A549 (cell line): Measurements from ENCODE around the gene FBLN5. TPM values are rescaled to one million over a fixed set of nuclear protein-coding genes. Genes with fewer than 3 reads are reported as not detected.

Source experiments
- ATAC-seq, 2 experiments: fragments of 200-7000 bp in 1 of 2; fragments of >200 bp in 1 of 2; cut with Nextera tagmentation in 1 of 2; cut with Tn5 transposase in 1 of 2; 3 replicates each; pipeline versions ENCODE4 v1.8.0 to v1.9.1; 2018 to 2020; ENCODE audit warnings: mild to moderate bottlenecking in 1 of 2, moderate library complexity in 1 of 2
- CTCF ChIA-PET: fragments of 300-600 bp; sonication (Branson Sonifier 250); formaldehyde crosslinking; extraction: SDS; loops from one replicate; lab custom pipeline; 2021; ENCODE audit warnings: antibody characterized with exemption, inconsistent platforms; lab: Yijun Ruan, JAX
- POLR2A ChIA-PET: fragments of 350-600 bp; formaldehyde crosslinking; extraction: SDS; loops from one replicate; lab custom pipeline; 2021; ENCODE audit warnings: antibody characterized with exemption, inconsistent platforms; lab: Yijun Ruan, JAX
- DNase-seq, 2 experiments: peaks; one replicate each; pipeline versions ENCODE4 v3.0.0 to v3.0.0-alpha.2; 2011 to 2016; ENCODE audit warnings: low read depth in 1 of 2, low spot score in 1 of 2
- FAIRE-seq: peaks from 2 replicates; lab custom pipeline; 2011; peaks lifted over from hg19 to GRCh38; lab: Jason Lieb, UNC
- H3K27ac ChIP-seq, 2 experiments: fragments of >200 bp; sonication (Bioruptor Twin); formaldehyde crosslinking; 3 replicates each; pipeline ENCODE4 v1.5.1; 2016 to 2017
- H3K4me1 ChIP-seq: fragments of >200 bp; sonication (Bioruptor Twin); formaldehyde crosslinking; 3 replicates; pipeline ENCODE4 v1.6.1; 2016
- H3K4me2 ChIP-seq: fragments of >200 bp; sonication (Bioruptor Twin); formaldehyde crosslinking; 3 replicates; pipeline ENCODE4 v1.6.1; 2016
- H3K4me3 ChIP-seq: fragments of >200 bp; sonication (Bioruptor Twin); formaldehyde crosslinking; 3 replicates; pipeline ENCODE4 v1.5.1; 2016
- H3K9me3 ChIP-seq: fragments of >200 bp; sonication (Bioruptor Twin); formaldehyde crosslinking; 3 replicates; pipeline ENCODE4 v1.6.1; 2016
- CHD2 ChIP-seq: fragments of 150-350 bp; IDR thresholded peaks from 2 replicates; pipeline ENCODE4 v1.6.1; 2014; ENCODE audit warnings: low read length; ENCODE audit not compliant: partially characterized antibody
- EHMT2 ChIP-seq: fragments of 200-600 bp; sonication (generic); IDR thresholded peaks from 2 replicates; pipeline ENCODE4 v1.6.1; 2016; ENCODE audit warnings: antibody characterized with exemption, low read depth, mild to moderate bottlenecking, moderate library complexity
- ESRRA ChIP-seq: fragments of 150-350 bp; IDR thresholded peaks from 2 replicates; pipeline ENCODE4 v1.6.1; 2014; ENCODE audit warnings: mild to moderate bottlenecking, low read length, borderline replicate concordance
- JUNB ChIP-seq: fragments of >200 bp; sonication (Bioruptor Twin); formaldehyde crosslinking; IDR thresholded peaks from 2 replicates; pipeline ENCODE4 v1.6.1; 2016
- KDM1A ChIP-seq: fragments of 200-600 bp; sonication (generic); IDR thresholded peaks from 2 replicates; pipeline ENCODE4 v1.6.1; 2016; ENCODE audit warnings: low read depth, mild to moderate bottlenecking
- KDM5A ChIP-seq: fragments of 200-600 bp; sonication (generic); IDR thresholded peaks from 2 replicates; pipeline ENCODE4 v1.6.1; 2016; ENCODE audit warnings: antibody characterized with exemption, mild to moderate bottlenecking
- MYC ChIP-seq: IDR thresholded peaks from 2 replicates; pipeline ENCODE4 v1.6.1; 2012; ENCODE audit warnings: mild to moderate bottlenecking, inconsistent platforms, low read length, improper control_type of control experiment, borderline replicate concordance
- PHF8 ChIP-seq: fragments of 200-600 bp; sonication (generic); IDR thresholded peaks from 2 replicates; pipeline ENCODE4 v1.6.1; 2016; ENCODE audit warnings: low read depth, mild to moderate bottlenecking, antibody characterized with exemption, moderate library complexity, borderline replicate concordance
- RCOR1 ChIP-seq: fragments of 150-350 bp; IDR thresholded peaks from 2 replicates; pipeline ENCODE4 v1.6.1; 2014; ENCODE audit warnings: antibody characterized with exemption, low read length, low read depth
- SMC3 ChIP-seq: fragments of >200 bp; sonication (Bioruptor Twin); formaldehyde crosslinking; IDR thresholded peaks from 3 replicates; pipeline ENCODE4 v1.6.1; 2018; ENCODE audit warnings: inconsistent platforms
- TFCP2L1 ChIP-seq: fragments of 250-450 bp; sonication (Bioruptor Pico); IDR thresholded peaks from 2 replicates; pipeline ENCODE4 v1.5.0; 2021; ENCODE audit warnings: mild to moderate bottlenecking
- TP53 ChIP-seq: fragments of 250-450 bp; sonication (Bioruptor Pico); IDR thresholded peaks from 2 replicates; pipeline ENCODE4 v1.5.0; 2021; ENCODE audit warnings: mild to moderate bottlenecking, moderate library complexity
- ZC3H11A ChIP-seq: fragments of 450-650 bp; IDR thresholded peaks from 2 replicates; pipeline ENCODE4 v1.6.1; 2014; ENCODE audit warnings: antibody characterized with exemption, mild to moderate bottlenecking
- ZNF302 ChIP-seq: fragments of 250-450 bp; sonication (Bioruptor Pico); IDR thresholded peaks from 2 replicates; pipeline ENCODE4 v1.9.0; 2021; ENCODE audit warnings: inconsistent platforms, mild to moderate bottlenecking, moderate library complexity
- WGBS: methylation state at CpG from one replicate; pipeline ENCODE4 v1.1.6; 2017; ENCODE audit errors: missing lambda C conversion rate; 5-methylcytosine and 5-hydroxymethylcytosine counted together
- polyA plus RNA-seq, 4 experiments: library from polyadenylated mRNA; depleted of rRNA in 3 of 4; stranded (reverse); fragments of >200 nt; fragmentation: RNase III in 1 of 4; extraction: RNeasy Plus Mini Kit Qiagen cat#74134 plus additional on column Dnase treatment in 1 of 4; gene quantifications; 2 replicates in 3 of 4; 3 replicates in 1 of 4; pipeline ENCODE4 v1.2.3, GENCODE V29; 2011 to 2017
- TF ChIP-seq, protein P1 (sequence below): fragments of 250-450 bp; sonication (Bioruptor Pico); IDR thresholded peaks from 2 replicates; pipeline ENCODE4 v1.5.0; 2021; ENCODE audit warnings: mild to moderate bottlenecking, moderate library complexity, borderline replicate concordance
- TF ChIP-seq, protein P2 (sequence below): fragments of 450-650 bp; IDR thresholded peaks from 2 replicates; pipeline ENCODE4 v1.6.1; 2014; ENCODE audit warnings: antibody characterized with exemption

FBLN5 gene
- polyA plus RNA-seq, 2 of the 4 experiments (the other 2 are of a cell fraction) = 0.88 to 1.3 TPM

DNA sequence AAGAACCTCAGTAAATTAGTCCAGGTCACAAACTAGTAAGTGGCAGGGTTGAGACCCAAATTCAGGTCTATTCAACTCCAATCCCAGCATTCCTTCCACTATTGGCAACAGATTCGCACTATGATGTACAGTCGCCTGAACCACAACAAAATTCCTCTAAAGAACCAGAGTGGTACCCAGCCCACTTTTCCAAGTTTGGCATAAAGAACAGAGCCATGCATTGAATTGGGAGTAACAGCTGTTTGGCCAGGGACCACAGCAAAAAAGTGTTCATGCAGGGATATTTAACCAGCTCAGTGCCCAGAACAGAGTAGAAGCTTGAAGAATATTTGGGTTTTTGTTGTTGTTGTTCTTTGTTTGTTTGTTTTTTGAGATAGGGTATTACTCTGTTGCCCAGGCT is 89.9 kb downstream of the FBLN5 start:
- no peak for ATAC-seq

DNA sequence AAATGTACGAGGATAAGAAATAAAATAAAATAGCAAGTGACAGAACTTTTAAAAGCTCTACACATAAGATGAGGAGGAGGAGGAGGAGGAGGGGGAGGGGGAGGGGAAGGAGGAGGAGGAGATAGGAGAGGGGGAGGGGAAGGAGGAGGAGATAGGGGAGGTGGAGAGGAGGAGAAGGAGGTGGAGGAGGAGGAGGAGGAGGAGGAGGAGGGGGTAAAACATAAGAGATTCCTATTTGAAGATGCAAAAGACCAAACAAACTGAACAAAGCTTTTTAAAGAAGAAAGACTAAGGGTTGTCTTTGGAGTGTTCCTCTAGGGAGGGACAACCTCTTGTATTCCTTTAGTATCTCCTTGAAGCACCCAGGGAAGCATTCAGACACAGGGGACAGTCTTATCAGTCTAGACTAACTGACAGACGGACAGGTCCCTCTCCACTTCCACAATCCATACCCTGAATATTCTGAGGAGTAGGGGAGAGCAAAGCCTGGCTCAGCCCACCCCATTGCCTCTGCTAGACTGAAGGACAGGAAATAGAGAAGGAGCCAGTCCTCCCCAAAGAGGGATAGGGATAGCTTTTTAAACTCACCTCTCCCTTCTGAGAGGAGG is 93.1 kb downstream of the FBLN5 start:
- DNase-seq (no peak), ATAC-seq (no peak), FAIRE-seq (no peak)
- no peak for TF ChIP-seq SMC3
- TF ChIP-seq JUNB = no peak
- no peak for TF ChIP-seq TP53
- TF ChIP-seq ZNF302 (CRISPR knock-in tag) = no peak
- TF ChIP-seq, protein P1, sequence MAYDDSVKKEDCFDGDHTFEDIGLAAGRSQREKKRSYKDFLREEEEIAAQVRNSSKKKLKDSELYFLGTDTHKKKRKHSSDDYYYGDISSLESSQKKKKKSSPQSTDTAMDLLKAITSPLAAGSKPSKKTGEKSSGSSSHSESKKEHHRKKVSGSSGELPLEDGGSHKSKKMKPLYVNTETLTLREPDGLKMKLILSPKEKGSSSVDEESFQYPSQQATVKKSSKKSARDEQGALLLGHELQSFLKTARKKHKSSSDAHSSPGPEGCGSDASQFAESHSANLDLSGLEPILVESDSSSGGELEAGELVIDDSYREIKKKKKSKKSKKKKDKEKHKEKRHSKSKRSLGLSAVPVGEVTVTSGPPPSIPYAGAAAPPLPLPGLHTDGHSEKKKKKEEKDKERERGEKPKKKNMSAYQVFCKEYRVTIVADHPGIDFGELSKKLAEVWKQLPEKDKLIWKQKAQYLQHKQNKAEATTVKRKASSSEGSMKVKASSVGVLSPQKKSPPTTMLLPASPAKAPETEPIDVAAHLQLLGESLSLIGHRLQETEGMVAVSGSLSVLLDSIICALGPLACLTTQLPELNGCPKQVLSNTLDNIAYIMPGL (CRISPR knock-in tag) = no peak
- TF ChIP-seq EHMT2 = no peak
- no peak for TF ChIP-seq KDM5A
- TF ChIP-seq TFCP2L1 (CRISPR knock-in tag) = no peak
- TF ChIP-seq RCOR1 = no peak
- TF ChIP-seq, protein P2, sequence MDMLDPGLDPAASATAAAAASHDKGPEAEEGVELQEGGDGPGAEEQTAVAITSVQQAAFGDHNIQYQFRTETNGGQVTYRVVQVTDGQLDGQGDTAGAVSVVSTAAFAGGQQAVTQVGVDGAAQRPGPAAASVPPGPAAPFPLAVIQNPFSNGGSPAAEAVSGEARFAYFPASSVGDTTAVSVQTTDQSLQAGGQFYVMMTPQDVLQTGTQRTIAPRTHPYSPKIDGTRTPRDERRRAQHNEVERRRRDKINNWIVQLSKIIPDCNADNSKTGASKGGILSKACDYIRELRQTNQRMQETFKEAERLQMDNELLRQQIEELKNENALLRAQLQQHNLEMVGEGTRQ = no peak
- Histone ChIP-seq H3K4me1 (peaks cover 10% of the 10 kb centered on the region; the same call in 2 of the 3 replicates), H3K4me2 (no peak overlapping the region), H3K27ac (no peak overlapping the region), H3K4me3 (no peak overlapping the region), H3K9me3 (no peaks in the 10 kb centered on the region)
- POLR2A ChIA-PET = no interaction called here
- 51% methylated on average over 2 of the region's 2 CpGs for WGBS
- CTCF ChIA-PET = interaction anchor here (0.8 kb wide), 1 partner anchor 58 kb away, joined by 3 read pairs; no protein-coding TSS in a partner anchor

More for the DNA sequence above, 89.9 kb downstream of the FBLN5 start:
- Histone ChIP-seq H3K27ac (no peak overlapping the region), H3K4me2 (no peak overlapping the region), H3K9me3 (no peaks in the 10 kb centered on the region), H3K4me1 (peaks cover 10% of the 10 kb centered on the region; the same call in 2 of the 3 replicates), H3K4me3 (no peak overlapping the region)
- TF ChIP-seq PHF8 = no peak
- no peak for TF ChIP-seq CHD2
- TF ChIP-seq ZC3H11A = no peak
- TF ChIP-seq MYC = no peak
- no peak for TF ChIP-seq KDM1A
- no peak for TF ChIP-seq RCOR1
- no peak for TF ChIP-seq ESRRA
- CTCF ChIA-PET = no interaction called here
- FAIRE-seq (no peak), DNase-seq (no peak)
- 80% methylated on average over 2 of the region's 2 CpGs for WGBS
- POLR2A ChIA-PET = no interaction called here

DNA sequence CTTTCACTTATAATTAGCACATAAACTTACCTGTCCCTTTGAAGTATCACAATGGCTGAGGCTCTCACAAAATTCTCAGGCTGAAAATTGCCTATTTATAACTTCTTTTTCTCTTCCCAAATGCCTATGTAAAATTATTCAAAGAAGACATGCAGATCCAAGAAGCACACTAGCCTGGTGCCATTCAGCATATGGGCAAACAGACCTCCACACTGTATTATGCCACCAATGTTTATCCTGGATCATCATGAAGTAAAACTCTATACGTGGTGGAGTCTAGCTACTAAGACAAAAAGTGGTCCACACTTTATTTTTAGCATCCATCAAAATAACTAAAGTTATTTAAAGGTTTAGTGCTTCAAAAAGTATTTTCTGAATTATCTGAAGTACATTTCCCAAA is 95.9 kb downstream of the FBLN5 start:
- H3K9me3 ChIP-seq = no peaks in the 10 kb centered on the region
- POLR2A ChIA-PET = no interaction called here
- ATAC-seq = no peak

More for the DNA sequence above, 95.9 kb downstream of the FBLN5 start:
- Histone ChIP-seq H3K4me2 (no peak overlapping the region), H3K4me3 (no peak overlapping the region), H3K27ac (no peak overlapping the region), H3K4me1 (no peaks in the 10 kb centered on the region)
- 0% methylated on average over 1 of the region's 1 CpG for WGBS
- no peak for DNase-seq
- CTCF ChIA-PET = interaction anchor here (1.0 to 1.4 kb wide), 2 partner anchors 8 to 11 kb away, joined by 3 to 4 read pairs; no protein-coding TSS in a partner anchor
- FAIRE-seq = no peak
- TF ChIP-seq, protein P1 (CRISPR knock-in tag) = no peak
